Panc1 (cell line): ENCODE data around the gene TMEM37. TPM values are rescaled to one million over a fixed set of nuclear protein-coding genes. Genes with fewer than 3 reads are reported as not detected.

ENCODE experiments used
- ATAC-seq: fragments of 200-7000 bp; cut with Tn5 transposase; 2 replicates; pipeline ENCODE4 v1.9.1; 2020; ENCODE audit warnings: mild to moderate bottlenecking, moderate library complexity
- BruUV-seq: library from RNA; stranded (reverse); fragments of 400-500 nt; replicated peaks from 2 replicates; lab custom pipeline; 2021; lab: Mats Ljungman, UMichigan
- CTCF ChIA-PET: fragments of 300-600 bp; sonication (Branson Sonifier 250); formaldehyde crosslinking; loops from one replicate; lab custom pipeline; 2022; ENCODE audit warnings: antibody characterized with exemption; lab: Charles Lee
- POLR2A ChIA-PET: fragments of 300-600 bp; sonication (Branson Sonifier 250); formaldehyde crosslinking; loops from one replicate; lab custom pipeline; 2022; ENCODE audit warnings: antibody characterized with exemption; lab: Charles Lee
- DNase-seq: peaks from one replicate; pipeline ENCODE4 v3.0.0-alpha.2; 2010; ENCODE audit warnings: low read depth, low spot score
- H3K27ac ChIP-seq: 2 replicates; pipeline ENCODE4 v1.5.1; 2011; ENCODE audit warnings: mild to moderate bottlenecking, low read length, inconsistent platforms
- H3K27me3 ChIP-seq: fragments of 200-500 bp; sonication (Bioruptor generic); 2 replicates; pipeline ENCODE4 v1.6.0; 2014; ENCODE audit warnings: low read length, inconsistent platforms; ENCODE audit not compliant: control insufficient read depth, insufficient read depth
- H3K36me3 ChIP-seq: fragments of 200-500 bp; sonication (Bioruptor generic); 2 replicates; pipeline ENCODE4 v1.5.1; 2014; ENCODE audit warnings: inconsistent platforms, mild to moderate bottlenecking, low read length, moderate library complexity; ENCODE audit not compliant: control insufficient read depth, insufficient read depth
- H3K4me1 ChIP-seq: 2 replicates; pipeline ENCODE4 v1.5.1; 2011; ENCODE audit warnings: inconsistent platforms, mild to moderate bottlenecking, low read length, moderate library complexity; ENCODE audit not compliant: control insufficient read depth, insufficient read depth
- H3K4me3 ChIP-seq, 2 experiments: 2 replicates each; pipeline ENCODE4 v1.5.1; 2011 to 2012; ENCODE audit warnings: low read depth in 2 of 2, low read length in 2 of 2, mild to moderate bottlenecking in 2 of 2, inconsistent platforms in 1 of 2, moderate library complexity in 1 of 2
- H3K9me3 ChIP-seq: fragments of 200-500 bp; sonication (Bioruptor generic); 2 replicates; pipeline ENCODE4 v1.5.1; 2014; ENCODE audit warnings: low read depth, mild to moderate bottlenecking, inconsistent platforms, low read length, moderate library complexity; ENCODE audit not compliant: control insufficient read depth, insufficient read depth
- CTCF ChIP-seq: fragments of 450-650 bp; IDR thresholded peaks from 2 replicates; pipeline ENCODE4 v1.5.1; 2017; ENCODE audit warnings: mild to moderate bottlenecking
- POLR2AphosphoS5 ChIP-seq: IDR thresholded peaks from 2 replicates; pipeline ENCODE4 v1.6.1; 2012; ENCODE audit warnings: mild to moderate bottlenecking, low read depth, low read length, moderate library complexity
- REST ChIP-seq, 2 experiments: IDR thresholded peaks; 2 replicates each; pipeline ENCODE4 v1.6.1; 2011 to 2012; ENCODE audit warnings: low read depth in 2 of 2, control low read depth in 1 of 2, low read length in 1 of 2, mild to moderate bottlenecking in 1 of 2, moderate library complexity in 1 of 2; ENCODE audit not compliant: insufficient read depth in 1 of 2
- SIN3A ChIP-seq: IDR thresholded peaks from 2 replicates; pipeline ENCODE4 v1.6.1; 2012; ENCODE audit warnings: low read depth, mild to moderate bottlenecking, low read length, moderate library complexity, borderline replicate concordance; ENCODE audit not compliant: insufficient read depth
- TCF7L2 ChIP-seq: IDR thresholded peaks from 2 replicates; pipeline ENCODE4 v1.6.1; 2011; ENCODE audit warnings: mild to moderate bottlenecking, low read depth, low read length, inconsistent platforms
- in situ Hi-C: cut with HindIII; loops from 2 replicates; pipeline ENCODE4 v1.10.0; 2016; ENCODE audit warnings: low sequenced_read_pairs, low pct_unique_long_range_greater_than_20kb
- intact Hi-C: fragments of 100-400 bp; cut with micrococcal nuclease; formaldehyde crosslinking; loops from one replicate; pipeline ENCODE4 v1.10.0; 2022; ENCODE audit not compliant: unreplicated experiment
- total RNA-seq: library from RNA; stranded (reverse); gene quantifications from one replicate; pipeline ENCODE4 v1.2.1, GENCODE V29; 2021; ENCODE audit not compliant: unreplicated experiment

The TMEM37 gene
- total RNA-seq, 1 experiment from 2014 or later, result 0.28 TPM

- DNase-seq (no peak), ATAC-seq (no peak)
- TF ChIP-seq TCF7L2 (no peak), SIN3A (no peak), CTCF (no peak), POLR2AphosphoS5 (no peak), REST (IDR thresholded peaks at IDR 0.05; ENCODE audit: insufficient read depth in 1 of 2, low read depth in 2 of 2, low read length in 1 of 2) (no peak)
- H3K36me3 ChIP-seq, result no peaks in the 10 kb centered on the region
- no peak overlapping the region for H3K4me3 ChIP-seq
- H3K9me3 ChIP-seq, result no peaks in the 10 kb centered on the region
- H3K4me1 ChIP-seq, result no peaks in the 10 kb centered on the region; the same call in 1 of the 2 replicates
- H3K27ac ChIP-seq, result no peak overlapping the region
- ChIA-PET POLR2A (no interaction called here), CTCF (interaction anchor here (0.5 kb wide), 1 partner anchor 245 kb away, joined by 8 read pairs; the partner anchor contains the start of gene TMEM177)
- intact Hi-C loops, result no loop called here
- no TSS peak for BruUV-seq
- H3K27me3 ChIP-seq, result peaks cover 2% of the 10 kb centered on the region; the same call in 1 of the 2 replicates
- in situ Hi-C loops, result no loop called here
Measured at GRCh38 chr2:119433636-119434327, 2.1 kb downstream of the TMEM37 start.

- H3K4me1 ChIP-seq, result no peaks in the 10 kb centered on the region; the same call in 1 of the 2 replicates
- H3K36me3 ChIP-seq, result no peaks in the 10 kb centered on the region
- no peak for TF ChIP-seq TCF7L2
- TF ChIP-seq POLR2AphosphoS5, result no peak
- TF ChIP-seq SIN3A, result no peak
- TF ChIP-seq REST (IDR thresholded peaks at IDR 0.05; ENCODE audit: insufficient read depth in 1 of 2, low read depth in 2 of 2, low read length in 1 of 2), result no peak
- no peak for TF ChIP-seq CTCF
- no peaks in the 10 kb centered on the region for H3K9me3 ChIP-seq
- CTCF ChIA-PET, result interaction anchor here (0.7 kb wide), 1 partner anchor 21 kb away, joined by 4 read pairs; no protein-coding TSS in a partner anchor
- in situ Hi-C loops, result no loop called here
- intact Hi-C loops, result no loop called here
- DNase-seq (no peak), ATAC-seq (no peak)
- H3K27me3 ChIP-seq, result no peaks in the 10 kb centered on the region; the same call in 1 of the 2 replicates
- no peak overlapping the region for H3K4me3 ChIP-seq
- BruUV-seq, result no TSS peak
- POLR2A ChIA-PET, result no interaction called here
- no peak overlapping the region for H3K27ac ChIP-seq
Measured at GRCh38 chr2:119434664-119435063, 3.0 kb downstream of the TMEM37 start.
